HG02610 (cell line): ENCODE measurements around the gene SKOR2.
"Not testable (repeated sequence)": the region's sequence is repeated elsewhere in the genome, so short reads cannot be mapped to it uniquely, and the experiment has no call there.

ENCODE experiments used
- ATAC-seq: cut with Tn5 transposase; IDR thresholded peaks from one replicate; pipeline ENCODE4 v1.9.1; 2021; ENCODE audit warnings: mild to moderate bottlenecking, moderate library complexity; ENCODE audit not compliant: unreplicated experiment

Gene SKOR2

GRCh38 chr18:47203626-47204464 is 47.6 kb downstream of the SKOR2 start:
- ATAC-seq, result no peak

- not testable (repeated sequence) for ATAC-seq
Observed at GRCh38 chr18:47195961-47196360, 55.5 kb downstream of the SKOR2 start.

GRCh38 chr18:47191961-47192360 is 59.5 kb downstream of the SKOR2 start:
- ATAC-seq, result no peak

- ATAC-seq, result no peak
Observed at GRCh38 chr18:47187721-47188120, 63.7 kb downstream of the SKOR2 start.

- no peak for ATAC-seq
Observed at GRCh38 chr18:47184419-47185050, 66.9 kb downstream of the SKOR2 start.

- ATAC-seq, result not testable (repeated sequence)
Observed at GRCh38 chr18:47182156-47182555, 69.3 kb downstream of the SKOR2 start.

GRCh38 chr18:47180765-47181164 is 70.7 kb downstream of the SKOR2 start:
- no peak for ATAC-seq

- no peak for ATAC-seq
Observed at GRCh38 chr18:47179520-47179919, 71.9 kb downstream of the SKOR2 start.

- ATAC-seq, result peak; percentile 82
Observed at GRCh38 chr18:47175898-47176575, 75.4 kb downstream of the SKOR2 start, which contains the start of gene IER3IP1. Gene IER3IP1 (minus strand): TSS chr18:47176364. CDS start chr18:47176277, 87 bp downstream.

GRCh38 chr18:47175283-47175897 is 76.1 kb downstream of the SKOR2 start:
- no peak for ATAC-seq

GRCh38 chr18:47174545-47175116 is 76.8 kb downstream of the SKOR2 start:
- ATAC-seq, result no peak

GRCh38 chr18:47172476-47172875 is 79.0 kb downstream of the SKOR2 start:
- no peak for ATAC-seq

- ATAC-seq, result no peak
Observed at GRCh38 chr18:47168913-47169312, 82.5 kb downstream of the SKOR2 start.

- ATAC-seq, result no peak
Observed at GRCh38 chr18:47168509-47168908, 83.0 kb downstream of the SKOR2 start.

GRCh38 chr18:47166294-47166693 is 85.2 kb downstream of the SKOR2 start:
- no peak for ATAC-seq

GRCh38 chr18:47163241-47163640 is 88.2 kb downstream of the SKOR2 start:
- ATAC-seq, result peak; percentile 91

- no peak for ATAC-seq
Observed at GRCh38 chr18:47160256-47160655, 91.2 kb downstream of the SKOR2 start.

- not testable (repeated sequence) for ATAC-seq
Observed at GRCh38 chr18:47158404-47158803, 93.1 kb downstream of the SKOR2 start.
